NCI-H2081 treated with DMSO at 0.1 percent for 48 hours (cell line): ENCODE data around the gene AEN.

Source experiments
- DNase-seq: peaks from one replicate; lab custom pipeline; 2025; lab: John Stamatoyannopoulos, UW

AEN gene

DNA sequence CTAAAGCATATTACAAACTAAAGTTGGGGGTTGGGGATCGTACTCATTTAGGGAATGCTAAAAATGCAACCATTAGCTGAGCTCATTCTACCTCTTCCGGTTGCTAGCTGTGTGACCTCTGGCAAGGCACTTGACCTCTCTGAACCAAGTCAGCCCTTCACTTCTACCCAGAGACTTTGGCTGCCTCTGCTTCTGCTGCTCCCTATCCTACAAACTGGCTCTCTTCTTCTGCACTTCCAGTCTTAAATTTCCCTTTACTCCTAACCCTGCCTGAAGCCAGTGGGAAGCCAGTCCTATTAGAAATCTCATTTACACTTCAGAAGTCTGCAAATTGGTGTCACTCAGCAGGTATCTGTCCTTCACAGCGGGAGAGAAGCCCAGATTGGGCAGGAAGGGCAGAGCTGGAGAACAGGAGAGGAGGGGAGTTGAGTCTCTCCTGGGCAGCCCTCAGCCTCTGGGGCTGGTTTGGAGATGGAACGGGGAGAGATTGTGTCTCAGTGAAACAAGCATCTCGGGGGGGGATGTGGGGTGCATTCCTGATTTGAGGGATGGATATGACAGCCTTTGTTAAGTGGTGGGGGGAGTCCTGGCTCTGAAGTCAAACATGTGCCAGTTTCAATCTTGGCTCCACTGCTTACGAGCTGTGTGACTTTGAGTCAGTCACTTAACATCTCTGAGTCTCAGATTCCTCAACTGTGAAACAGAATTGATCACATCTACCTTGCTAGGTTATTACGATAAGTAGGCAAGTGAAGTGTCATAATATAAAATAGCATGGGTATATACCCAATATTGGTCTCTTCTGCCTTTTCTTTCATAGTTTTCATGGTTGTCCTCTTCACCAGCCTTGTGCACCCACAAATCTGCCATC is 7.8 kb upstream of the AEN start:
- DNase-seq: no peak

- DNase-seq: no peak
Observed at GRCh38 chr15:88615303-88616107, 5.6 kb upstream of the AEN start.

DNA sequence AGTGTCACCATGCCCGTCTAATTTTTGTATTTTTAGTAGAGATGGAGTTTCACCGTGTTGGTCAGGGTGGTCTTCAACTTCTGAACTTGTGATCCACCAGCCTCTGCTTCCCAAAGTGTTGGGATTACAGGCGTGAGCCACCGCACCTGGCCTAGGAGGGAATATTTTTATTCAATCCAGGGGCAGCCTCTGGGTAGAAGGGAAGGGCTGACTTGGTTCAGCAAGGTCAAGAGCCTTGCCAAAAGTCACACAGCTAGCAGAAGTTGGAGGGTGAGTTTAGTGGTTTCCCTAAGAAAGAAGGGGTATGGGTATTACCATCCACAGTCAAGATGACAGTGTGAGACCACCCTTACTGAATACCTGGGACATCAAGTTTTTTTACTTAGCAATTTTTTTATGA is 4.9 kb upstream of the AEN start:
- no peak for DNase-seq

DNA sequence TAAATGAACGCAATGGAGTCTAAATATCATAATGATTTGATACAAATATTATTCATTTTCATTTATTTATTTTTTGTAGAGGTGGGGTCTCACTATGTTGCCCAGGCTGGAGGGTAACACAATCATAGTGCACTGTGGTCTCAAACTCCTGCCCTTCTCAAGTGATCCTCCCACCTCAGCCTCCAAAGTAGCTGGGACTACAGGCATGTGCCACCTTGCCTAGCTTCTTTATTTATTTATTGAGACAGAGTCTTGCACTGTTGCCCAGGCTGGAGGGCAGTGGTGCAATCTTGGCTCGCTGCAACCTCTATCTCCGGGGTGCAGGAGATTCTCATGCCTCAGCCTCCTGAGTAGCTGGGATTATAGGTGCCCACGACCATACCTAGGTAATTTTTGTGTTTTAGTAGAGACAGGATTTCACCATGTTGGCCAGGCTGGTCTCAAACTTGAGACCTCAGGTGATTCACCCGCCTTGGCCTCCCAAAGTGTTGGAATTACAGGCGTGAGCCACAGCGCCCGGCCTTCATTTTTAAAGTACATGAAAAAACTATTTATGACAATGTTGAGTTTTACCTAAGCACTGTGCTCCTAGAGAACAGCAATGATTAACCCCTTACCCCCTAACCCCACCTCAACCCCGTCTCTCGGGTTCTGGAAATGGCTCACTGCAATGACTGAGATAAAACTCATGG is 4.0 kb upstream of the AEN start:
- DNase-seq: no peak

DNA sequence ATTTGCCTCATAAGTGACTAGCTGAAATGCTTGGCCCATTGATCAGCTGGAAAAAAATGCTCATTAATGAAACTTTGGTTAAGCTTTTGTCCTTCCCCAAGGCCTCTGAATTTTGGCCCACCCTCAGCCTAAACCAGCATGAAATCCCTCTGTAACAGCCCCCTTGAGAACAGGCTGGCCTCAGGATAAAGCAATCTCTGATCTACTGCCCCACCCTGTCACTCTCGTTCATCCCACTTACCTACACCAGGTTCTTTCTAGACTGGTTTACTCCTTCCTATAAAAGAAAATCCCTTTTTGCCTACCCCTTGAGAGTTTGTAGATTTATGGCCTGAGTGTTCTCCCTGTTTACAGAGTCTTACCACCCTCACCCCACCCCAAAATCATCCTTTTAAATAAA is 3.4 kb upstream of the AEN start:
- DNase-seq: no peak

- no peak for DNase-seq
Observed at GRCh38 chr15:88618686-88619085, 2.5 kb upstream of the AEN start.

DNA sequence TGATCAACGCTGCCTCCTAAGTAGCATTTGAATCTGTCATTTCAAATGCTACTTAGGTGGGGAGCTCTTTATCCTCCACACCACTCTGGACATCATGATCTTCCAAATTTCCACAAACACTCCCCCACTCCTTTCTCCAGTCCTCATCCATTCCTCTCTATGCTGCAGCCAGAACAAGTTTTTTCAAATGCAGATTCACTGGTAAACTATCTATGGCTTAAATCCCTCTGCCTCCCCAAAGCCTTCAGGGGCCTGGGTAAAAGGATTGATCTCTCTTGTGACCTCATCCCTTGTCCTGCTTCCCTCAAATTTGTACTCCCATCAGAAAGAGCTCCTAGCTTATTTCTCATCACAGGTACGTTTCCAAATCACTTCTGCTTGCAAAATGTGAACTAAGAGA is 1.3 kb upstream of the AEN start:
- no peak for DNase-seq

- DNase-seq: no peak
Observed at GRCh38 chr15:88621789-88622604, 857 bp downstream of the AEN start.

DNA sequence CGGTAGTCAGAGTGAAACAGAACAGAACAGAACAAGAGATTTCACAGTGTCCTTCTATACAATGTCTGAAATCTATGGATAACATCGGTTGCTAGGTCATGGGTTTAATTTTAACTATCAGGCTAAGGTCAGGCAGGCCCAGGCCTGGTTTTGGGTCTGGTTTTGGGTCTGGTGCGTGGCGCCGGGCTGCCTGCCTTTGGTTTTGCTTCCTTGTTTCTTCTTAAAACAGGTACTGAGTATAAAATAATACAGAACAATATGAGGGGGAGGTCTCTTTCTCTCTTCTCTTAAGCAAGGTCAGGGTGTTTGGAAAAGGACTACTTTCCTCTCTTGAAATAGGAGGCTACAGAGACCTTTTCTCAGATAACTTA is 1.4 kb downstream of the AEN start:
- no peak for DNase-seq

DNA sequence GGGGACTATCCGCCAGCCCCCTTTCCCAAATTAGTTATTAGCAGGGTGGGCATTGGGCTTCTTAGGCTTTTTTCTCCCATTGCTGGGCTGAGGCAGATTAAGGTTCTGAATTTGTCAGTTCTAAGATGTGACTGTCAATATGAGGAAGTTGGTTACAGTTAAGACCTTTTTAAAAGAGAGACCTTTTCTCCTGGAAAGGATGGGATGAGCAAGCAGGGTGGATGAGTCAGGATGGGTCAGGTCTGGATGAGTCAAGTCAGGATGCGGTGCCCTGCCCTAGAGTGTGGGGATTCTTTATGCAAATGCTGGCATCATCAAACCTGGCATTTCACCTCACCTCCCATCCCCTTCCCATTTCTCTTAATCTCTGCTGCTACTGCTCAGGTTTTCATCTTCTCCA is 1.9 kb downstream of the AEN start:
- no peak for DNase-seq

GRCh38 chr15:88623632-88624031 is 2.5 kb downstream of the AEN start:
- no peak for DNase-seq

DNA sequence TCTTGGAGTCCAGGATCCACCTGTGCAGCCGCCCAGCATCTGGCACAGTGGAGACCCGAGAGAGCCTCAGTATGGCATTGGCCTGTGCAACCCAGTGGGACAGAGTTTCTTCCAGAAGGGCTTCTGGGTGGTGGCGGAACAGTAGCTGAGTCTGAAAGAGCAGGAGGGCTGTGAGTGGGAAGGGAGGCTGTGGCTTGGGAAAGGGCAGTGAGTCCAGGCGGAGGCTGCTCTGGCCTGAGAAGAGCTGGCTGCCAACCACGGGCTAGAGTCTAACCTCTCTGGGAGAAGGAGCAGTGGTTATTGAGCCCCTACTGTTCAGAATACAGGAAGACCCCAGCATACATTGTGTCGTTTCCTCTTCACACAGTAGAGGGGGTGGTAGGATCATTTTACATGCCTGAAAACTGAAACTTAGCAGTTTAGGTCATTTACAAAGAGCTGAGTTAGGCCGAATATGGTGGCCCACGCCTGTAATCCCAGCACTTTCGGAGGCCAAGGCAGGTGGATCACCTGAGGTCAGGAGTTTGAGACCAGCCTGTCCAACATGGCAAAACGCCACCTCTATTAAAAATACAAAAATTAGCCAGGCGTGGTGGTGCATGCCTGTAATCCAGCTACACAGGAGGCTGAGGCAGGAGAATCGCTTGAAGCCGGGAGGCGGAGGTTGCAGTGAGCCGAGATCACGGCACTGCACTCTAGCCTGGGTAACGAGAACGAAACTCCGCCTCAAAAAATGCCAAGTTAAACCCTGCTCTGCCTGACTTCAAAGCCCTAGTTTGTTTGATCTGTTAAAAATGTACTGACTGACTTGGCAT is 3.2 kb downstream of the AEN start:
- DNase-seq: no peak

DNA sequence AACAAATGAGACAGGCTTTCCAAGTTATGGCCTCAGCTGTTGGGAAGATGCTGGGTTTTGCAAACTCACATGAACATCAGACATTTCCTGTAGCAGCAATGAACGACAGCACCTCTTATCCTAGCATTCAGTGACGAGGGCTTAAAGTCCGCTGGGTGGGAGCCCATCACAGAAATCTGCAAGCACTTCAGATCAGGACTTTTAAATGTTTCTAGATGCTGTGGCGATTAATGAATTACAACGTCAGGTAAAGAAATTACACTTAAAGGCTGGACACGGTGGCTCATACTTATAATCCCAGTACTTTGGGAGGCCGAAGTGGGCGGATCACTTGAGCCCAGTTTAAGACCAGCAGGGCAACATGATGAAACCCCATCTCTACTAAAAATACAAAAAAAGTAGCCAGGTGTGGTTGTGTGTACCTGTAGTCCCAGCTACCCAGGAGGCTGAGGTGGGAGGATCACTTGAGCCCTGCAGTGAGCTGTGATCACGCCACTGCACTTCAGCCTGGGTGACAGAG is 3.9 kb downstream of the AEN start:
- no peak for DNase-seq

- DNase-seq: no peak
Observed at GRCh38 chr15:88625943-88626741, 5.0 kb downstream of the AEN start.

GRCh38 chr15:88627463-88627862 is 6.3 kb downstream of the AEN start:
- DNase-seq: no peak

DNA sequence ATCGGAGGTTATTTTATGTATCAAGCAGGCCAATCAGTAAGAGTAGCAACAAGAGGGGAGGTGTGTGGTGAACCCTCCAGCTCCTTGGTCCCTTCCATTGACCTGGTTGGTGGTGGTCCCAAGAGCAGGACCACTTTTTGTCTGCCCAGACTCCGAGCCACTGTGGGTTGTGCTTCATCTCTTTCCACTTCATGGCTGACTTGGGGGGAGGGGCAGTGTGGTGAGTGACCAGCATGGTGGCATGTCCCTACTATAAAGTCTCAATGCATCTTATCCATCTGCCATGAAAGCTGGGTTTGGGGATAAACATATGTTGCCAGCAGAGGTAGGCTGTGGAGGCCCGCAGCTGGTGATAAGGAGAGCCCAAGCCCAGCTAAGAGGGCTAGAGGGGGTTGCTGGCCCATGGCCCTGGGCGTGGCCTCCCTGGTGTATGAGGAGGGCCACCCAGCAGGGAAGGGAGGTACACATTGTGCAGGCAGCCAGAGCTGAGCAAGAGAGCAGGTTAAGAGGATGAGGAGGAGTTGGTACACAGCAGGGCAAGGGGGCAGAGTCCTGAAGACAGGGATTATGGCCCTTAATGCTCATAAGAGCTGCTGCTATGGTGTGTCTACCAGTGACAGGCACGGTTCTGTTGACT is 7.0 kb downstream of the AEN start:
- DNase-seq: no peak

DNA sequence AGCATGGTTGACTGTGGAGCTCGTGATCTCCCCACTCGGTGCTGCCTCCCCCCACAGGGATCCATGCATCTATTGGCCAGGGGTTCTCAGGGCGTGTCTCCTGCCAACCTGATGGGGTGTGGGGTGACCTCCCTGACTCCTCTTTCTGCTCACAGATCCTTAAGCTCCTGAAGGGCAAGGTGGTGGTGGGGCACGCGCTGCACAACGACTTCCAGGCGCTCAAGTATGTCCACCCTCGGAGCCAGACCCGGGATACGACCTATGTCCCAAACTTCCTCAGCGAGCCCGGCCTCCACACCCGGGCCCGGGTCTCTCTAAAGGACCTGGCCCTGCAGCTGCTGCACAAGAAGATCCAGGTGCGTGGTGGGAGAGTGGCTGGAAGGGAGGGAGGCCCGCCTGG is 7.9 kb downstream of the AEN start:
- no peak for DNase-seq

DNA sequence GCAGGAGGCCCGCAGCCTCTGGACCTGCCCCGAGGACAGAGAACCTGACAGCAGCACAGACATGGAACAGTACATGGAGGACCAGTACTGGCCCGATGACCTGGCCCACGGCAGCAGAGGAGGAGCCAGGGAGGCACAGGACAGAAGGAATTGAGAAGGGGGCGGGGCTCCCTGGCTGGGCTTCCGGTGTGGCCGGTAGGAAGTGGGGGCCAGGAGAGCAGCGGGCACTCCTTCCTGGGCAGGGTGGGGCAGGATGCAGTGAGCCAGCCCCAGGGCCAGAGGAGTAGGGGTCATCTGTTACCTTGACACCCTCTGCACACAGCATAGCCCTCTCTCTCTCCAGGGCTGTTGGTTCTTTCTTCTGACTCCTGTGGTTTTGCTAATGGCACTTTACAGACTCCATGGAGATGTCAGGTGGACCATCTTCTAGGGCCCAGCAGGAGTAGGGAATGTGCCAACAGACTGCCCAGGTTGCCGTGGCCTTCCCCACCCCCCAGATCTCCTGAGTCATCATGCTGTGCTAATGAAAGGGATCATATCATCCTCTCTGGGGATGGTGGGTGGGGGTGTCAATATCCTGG is 9.1 kb downstream of the AEN start:
- no peak for DNase-seq

DNA sequence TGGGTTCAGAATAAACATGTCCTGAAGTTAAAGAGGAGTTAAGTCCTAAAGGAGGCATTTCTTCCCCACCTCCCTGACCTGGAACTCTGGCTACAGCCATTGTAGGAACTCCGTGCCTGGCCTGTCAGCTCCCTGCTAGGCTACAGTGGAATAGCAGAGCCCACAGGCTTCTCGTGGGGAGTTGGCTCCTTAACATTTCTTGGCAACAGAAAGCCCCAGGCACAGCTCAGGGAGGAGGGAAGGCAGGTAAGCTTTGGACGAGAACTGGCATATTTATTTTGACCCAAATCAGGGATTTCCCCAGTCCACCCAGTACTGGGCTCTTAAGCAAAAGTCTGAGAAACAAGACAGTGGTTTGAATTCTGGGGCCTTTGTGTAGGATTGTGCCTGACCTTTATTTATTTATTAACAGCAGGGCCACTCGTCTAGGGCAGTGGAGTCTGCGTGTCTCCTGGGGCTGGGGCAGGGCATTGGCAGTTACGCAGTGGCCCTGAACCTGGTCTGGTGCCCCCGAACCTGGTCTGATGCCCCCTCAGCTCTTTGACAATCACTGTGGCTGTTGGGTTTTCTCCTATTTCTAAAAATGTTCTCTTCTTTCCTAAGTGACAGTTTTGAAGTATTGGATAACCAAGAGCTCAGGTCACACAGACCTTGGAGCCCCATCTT is 9.8 kb downstream of the AEN start:
- DNase-seq: no peak
